Gastroesophageal sphincter (tissue), 3 donors: ENCODE results near the gene SMC1A.

Source experiments
- CTCF ChIP-seq, 4 experiments: fragments of 200-600 bp in 2 of 4; fragments of 450-650 bp in 2 of 4; sonication (generic) in 1 of 4; IDR thresholded peaks; one replicate each; pipeline ENCODE4 v1.5.1; 2017 to 2019; ENCODE audit warnings: antibody characterized with exemption in 4 of 4, mild to moderate bottlenecking in 2 of 4, moderate library complexity in 2 of 4
- EP300 ChIP-seq: sonication (generic); formaldehyde crosslinking; IDR thresholded peaks from one replicate; pipeline ENCODE4 v1.6.1; 2017; ENCODE audit warnings: antibody characterized with exemption, mild to moderate bottlenecking
- POLR2A ChIP-seq, 2 donors: fragments of 450-650 bp; IDR thresholded peaks; one replicate each; pipeline ENCODE4 v1.6.1; 2017; ENCODE audit warnings: antibody characterized with exemption in 2 of 2, mild to moderate bottlenecking in 2 of 2, moderate library complexity in 1 of 2
- POLR2AphosphoS5 ChIP-seq: sonication (generic); formaldehyde crosslinking; IDR thresholded peaks from one replicate; pipeline ENCODE4 v1.6.1; 2017; ENCODE audit warnings: antibody characterized with exemption

- TF ChIP-seq CTCF (IDR thresholded peaks at IDR 0.05) (no peak), POLR2A (IDR thresholded peaks at IDR 0.05) (no peak), POLR2AphosphoS5 (no peak), EP300 (no peak)
Measured at GRCh38 chrX:53398216-53398615, 24.2 kb downstream of the SMC1A start.
